HG03196 (cell line): ENCODE results near the gene TNS2.
"Not testable (repeated sequence)": the region's sequence is repeated elsewhere in the genome, so short reads cannot be mapped to it uniquely, and the experiment has no call there.

Source experiments
- ATAC-seq: cut with Tn5 transposase; IDR thresholded peaks from one replicate; pipeline ENCODE4 v1.9.1; 2021; ENCODE audit not compliant: unreplicated experiment

TNS2 gene

DNA sequence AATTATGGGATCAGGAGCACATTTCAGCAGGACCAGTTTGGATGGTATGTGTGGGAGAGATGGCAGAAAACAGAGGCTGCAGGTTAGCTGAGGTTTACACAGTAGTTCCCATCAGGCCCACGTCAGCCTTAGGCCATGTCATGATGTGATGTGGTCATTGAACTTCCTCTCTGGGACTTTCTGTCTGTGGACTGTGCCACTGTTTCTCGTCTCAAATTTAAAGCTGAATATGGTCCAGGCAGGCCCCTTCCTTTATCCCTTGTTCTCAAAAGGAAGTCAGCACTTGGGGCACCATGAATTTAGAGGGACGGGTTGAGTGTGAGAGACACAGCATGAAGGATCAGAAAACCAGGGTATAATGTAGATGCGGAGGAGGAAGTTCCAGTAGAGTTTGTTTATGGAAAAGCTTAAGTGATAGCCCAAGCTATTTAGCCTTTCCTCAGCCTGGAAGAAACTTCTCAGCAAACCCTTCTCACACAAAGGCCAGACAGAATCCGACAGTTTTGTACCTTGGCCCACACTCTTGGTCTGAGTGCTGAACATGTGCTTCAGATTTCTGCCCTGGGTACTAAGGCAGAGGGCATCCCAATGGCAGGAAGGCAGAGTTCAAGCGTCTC is 44.0 kb downstream of the TNS2 start:
- no peak for ATAC-seq

DNA sequence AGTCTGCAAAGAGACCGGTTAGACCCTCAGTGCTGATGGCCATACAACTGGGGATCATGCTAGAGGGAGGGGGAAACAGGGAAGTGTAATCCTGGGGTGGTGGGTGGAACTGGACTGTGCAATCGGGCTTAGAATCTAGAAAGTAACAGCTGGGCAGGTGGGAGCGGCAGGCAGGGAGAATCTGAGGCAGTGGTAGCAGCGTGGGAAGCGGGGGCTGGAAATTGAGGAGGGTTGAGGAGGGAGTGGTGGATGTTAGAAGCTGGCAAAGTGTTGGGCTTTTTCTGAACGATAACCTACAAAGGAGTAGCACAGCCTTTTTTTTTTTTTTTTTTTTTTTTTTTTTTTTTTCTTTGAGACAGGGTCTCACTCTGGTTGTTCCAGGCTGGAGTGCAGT is 44.5 kb downstream of the TNS2 start:
- no peak for ATAC-seq

DNA sequence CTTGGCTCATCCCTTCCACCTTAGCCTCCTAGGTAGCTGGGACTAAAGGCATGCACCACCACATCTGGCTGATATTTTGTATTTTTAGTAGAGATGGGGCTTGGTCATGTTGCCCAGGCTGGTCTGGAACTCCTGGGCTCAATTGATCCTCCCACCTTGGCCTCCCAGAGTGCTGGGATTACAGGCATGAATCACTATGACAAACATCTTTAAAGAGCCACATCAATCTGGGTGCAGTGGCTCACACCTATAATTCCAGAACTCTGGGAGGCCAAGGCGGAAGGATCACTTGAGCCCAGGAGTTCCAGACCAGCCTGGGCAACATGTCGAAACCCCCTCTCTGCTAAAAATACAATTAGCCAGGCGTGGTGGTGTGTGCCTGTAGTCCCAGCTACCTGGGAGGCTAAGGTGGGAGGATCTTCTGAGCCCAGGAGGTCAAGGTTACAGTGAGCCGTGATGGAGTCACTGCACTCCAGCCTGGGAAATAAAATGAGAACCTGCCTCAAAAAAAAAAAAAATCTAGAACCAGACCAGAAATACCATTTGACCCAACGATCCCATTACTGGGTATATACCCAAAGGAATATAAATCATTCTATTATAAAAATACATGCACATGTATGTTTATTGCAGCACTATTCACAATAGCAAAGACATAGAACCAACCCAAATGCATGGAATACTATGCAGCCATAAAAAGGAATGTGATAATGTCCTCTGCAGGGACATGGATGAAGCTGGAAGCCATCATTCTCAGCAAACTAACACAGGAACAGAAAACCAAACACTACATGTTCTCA is 45.1 kb downstream of the TNS2 start:
- not testable (repeated sequence) for ATAC-seq

DNA sequence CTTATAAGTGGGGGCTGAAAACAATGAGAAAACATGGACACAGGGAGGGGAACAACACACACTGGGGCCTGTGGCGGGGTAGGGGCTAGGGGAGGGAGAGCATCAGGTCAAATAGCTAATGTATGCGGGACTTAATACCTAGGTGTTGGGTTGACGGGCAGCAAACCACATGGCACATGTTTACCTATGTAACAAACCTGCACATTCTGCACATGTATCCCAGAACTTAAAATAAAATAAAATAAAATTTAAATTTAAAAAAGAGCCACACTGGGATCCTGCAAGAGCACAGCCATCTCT is 45.7 kb downstream of the TNS2 start:
- ATAC-seq = not testable (repeated sequence)

DNA sequence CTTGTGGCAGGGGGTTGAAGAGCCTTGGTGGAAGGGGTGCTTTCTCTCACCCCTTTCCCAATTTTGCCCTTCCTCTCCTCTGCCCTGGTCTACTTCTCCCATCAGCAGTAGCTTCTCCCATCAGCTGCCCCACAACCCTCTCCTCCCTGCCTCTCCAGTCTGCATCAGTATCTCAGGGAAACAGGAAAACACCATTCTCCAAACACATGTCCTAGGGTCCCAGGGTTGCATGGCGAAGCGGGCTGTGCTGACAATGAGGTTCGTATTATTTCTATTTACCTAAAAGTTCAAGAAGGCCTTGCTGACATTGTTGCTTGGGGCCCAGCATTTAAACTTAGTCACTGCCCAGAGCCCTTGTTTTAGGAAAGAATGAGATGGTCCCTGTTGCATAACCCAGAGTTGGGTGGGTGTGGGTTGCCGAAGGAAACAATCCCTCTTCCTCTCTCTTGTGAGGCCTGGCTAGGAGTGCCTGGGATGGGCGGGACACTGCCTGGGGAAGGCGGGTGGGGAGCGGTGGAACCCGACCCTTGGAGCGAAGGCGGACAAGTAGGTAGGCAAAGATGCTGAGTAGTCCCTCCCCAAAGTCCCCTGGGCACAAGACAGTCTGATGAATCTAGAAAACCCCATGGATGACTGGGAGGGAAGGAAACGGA is 46.4 kb downstream of the TNS2 start:
- ATAC-seq = no peak

DNA sequence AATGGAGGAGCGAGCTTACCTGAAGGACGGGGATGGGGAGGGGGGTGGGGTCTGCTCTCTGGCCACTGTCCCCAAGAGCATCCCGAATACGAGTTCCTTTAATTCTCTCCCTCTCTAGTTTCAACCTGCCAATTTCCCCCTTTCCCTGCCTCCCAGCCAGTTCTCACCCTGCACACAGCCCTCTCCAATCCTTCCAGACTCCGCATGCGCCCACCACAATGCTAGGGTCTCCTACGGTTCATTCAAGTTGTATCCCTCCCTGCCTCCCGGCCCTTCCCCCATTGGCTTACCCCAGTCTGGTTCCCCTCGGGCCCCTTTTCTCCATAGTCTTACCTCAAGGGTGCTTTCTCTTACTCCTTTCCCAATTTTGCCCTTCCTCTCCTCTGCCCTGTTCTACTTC is 46.9 kb downstream of the TNS2 start:
- ATAC-seq = no peak

DNA sequence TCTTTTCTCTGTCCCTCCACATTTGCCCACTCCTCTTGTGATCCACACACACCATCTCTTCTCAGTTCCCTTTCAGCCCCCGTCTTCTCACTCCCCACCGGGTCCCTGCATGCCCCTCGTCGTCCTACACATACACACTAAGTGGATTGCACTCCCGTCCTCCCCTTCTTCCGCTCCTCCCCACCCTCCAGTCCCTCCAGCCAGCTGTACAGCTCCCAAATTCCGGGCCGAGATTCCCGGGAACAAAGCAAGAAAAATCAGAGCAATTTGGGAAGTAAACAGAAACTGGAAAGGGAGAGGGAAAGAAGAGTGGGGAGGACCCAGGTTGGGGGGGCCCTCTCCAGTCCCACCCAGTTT is 47.3 kb downstream of the TNS2 start:
- ATAC-seq = no peak

DNA sequence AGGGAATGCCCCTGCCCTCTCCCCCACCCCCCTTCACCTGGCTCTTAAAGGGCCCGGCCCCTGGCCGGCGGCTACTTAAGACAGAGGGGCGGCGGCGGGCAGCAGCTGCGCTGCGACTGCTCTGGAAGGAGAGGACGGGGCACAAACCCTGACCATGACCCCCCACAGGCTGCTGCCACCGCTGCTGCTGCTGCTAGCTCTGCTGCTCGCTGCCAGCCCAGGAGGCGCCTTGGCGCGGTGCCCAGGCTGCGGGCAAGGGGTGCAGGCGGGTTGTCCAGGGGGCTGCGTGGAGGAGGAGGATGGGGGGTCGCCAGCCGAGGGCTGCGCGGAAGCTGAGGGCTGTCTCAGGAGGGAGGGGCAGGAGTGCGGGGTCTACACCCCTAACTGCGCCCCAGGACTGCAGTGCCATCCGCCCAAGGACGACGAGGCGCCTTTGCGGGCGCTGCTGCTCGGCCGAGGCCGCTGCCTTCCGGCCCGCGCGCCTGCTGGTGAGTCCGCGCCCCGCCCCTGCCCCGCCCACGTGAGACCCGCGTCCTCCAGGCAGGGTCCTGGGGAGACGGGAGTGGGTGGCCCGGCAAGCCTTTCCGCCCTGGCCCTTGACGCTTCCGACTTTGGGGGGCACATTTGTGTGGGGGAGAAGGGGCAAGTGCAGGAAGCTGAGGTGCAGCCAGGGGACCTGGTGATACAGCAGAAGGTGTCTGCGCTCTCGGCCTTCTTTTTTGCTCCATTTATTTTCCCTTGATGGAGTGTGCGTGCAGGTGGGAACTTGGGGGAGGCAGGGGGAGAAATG is 47.9 kb downstream of the TNS2 start, which contains the start of gene IGFBP6:
TSS of gene IGFBP6 (plus strand) at position 104 of the 790 bp plus-strand sequence. CDS start at position 155, 51 bp downstream.
- no peak for ATAC-seq

DNA sequence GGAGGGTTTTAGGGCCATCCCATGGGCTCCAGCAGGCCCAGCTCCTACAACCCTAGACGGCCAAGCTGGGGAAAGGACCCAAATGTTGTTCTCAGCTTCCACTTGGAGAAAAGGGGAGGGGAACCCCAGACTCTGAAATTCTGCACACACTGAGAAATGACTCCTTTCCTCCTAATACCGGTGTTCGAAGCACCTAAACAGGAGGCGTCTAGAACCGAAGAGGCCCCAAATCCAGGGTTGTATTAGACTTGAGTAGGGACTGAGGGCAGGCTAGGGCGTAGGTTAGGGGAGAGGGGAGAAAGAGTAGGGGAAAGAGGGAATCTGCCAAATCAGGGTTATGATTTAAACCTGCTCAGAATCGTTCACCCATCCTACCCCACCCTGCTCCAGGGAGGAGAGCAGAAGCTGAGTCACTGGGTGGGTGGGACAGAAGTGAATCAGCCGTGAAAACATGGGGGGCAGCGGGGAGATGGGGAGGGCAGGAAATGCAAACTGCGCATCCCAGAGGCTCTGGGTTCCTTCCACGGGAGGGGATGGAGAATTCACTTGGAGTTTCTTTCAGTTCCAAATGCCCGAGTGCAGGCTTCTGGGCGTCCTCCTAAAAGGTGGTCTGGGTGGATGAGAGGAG is 48.6 kb downstream of the TNS2 start:
- no peak for ATAC-seq

DNA sequence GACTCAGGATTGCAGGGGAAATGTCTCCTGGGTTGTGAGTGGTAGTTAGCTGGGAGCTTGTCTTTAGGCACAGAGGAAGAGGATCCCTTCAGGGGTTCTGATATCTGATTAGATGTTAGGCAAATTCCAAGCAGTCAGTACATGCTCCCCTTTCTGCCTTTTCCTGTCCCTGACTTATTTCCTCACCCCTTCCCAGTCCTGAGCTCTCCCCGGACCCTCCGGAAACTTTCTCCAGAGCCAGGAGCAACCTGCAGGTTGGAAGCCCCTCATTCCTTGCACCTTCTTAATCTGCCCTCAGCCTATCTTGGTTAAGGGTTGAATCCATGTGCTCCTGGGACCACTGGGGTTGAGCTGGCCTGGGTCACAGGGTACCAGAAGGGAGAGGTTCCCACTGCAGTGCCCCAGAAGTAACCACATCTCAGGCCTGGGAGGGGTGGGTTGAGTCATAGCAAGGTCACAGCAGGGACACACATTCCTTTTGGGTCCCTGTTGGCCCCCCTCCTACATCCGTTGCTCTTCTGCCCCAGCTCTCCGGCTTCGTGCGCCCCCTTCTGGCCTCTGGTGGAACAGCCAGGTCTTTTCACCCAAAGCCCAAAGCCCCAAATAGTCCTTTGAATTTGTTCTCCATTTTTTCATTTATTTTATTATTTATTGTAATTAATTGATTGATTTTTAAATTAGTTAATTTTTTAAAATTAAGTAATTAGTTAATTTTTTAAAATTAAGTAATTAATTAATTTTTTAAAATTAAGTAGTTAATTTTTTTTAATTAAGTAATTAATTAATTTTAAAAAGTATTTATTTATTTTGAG is 49.4 kb downstream of the TNS2 start:
- no peak for ATAC-seq

DNA sequence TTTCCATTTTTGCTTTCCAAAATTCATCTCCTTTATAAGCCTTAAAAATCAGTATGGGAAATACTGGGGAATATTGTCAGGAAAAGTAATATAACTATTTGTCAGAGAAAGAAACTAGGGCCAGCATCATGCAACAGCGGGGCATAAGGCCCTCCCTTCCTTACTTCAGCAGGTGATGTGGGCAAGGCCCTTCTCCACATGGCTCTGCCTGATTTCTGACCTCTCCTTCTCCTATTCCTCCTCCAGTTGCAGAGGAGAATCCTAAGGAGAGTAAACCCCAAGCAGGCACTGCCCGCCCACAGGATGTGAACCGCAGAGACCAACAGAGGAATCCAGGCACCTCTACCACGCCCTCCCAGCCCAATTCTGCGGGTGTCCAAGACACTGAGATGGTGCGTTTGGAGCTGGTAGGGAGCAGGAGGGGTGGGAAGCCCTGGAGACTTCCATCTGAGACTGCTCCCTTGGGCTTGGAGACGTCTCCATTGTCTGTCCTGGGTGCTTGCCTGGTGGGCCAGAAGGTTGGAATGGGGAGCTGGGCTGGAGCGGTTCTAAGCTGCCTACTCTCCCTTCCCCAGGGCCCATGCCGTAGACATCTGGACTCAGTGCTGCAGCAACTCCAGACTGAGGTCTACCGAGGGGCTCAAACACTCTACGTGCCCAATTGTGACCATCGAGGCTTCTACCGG is 50.7 kb downstream of the TNS2 start:
- no peak for ATAC-seq

DNA sequence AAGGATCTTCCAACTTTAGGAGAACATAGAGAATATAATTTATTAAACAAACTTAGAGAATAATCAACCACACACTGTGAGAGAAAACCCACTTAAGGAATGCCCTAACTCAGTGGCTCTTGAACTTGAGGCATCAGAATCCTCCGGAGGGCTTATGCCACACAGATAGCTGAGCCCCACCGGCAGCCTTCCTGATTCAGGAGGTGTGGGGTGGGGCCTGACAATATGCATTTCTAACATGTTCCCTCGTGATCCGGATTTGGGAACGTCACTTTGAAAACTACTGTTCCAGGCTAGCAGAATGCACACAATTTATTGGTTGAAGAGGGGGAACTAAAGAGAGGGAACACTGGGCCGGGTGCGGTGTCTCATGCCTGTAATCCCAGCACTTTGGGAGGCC is 51.4 kb downstream of the TNS2 start:
- ATAC-seq = no peak

DNA sequence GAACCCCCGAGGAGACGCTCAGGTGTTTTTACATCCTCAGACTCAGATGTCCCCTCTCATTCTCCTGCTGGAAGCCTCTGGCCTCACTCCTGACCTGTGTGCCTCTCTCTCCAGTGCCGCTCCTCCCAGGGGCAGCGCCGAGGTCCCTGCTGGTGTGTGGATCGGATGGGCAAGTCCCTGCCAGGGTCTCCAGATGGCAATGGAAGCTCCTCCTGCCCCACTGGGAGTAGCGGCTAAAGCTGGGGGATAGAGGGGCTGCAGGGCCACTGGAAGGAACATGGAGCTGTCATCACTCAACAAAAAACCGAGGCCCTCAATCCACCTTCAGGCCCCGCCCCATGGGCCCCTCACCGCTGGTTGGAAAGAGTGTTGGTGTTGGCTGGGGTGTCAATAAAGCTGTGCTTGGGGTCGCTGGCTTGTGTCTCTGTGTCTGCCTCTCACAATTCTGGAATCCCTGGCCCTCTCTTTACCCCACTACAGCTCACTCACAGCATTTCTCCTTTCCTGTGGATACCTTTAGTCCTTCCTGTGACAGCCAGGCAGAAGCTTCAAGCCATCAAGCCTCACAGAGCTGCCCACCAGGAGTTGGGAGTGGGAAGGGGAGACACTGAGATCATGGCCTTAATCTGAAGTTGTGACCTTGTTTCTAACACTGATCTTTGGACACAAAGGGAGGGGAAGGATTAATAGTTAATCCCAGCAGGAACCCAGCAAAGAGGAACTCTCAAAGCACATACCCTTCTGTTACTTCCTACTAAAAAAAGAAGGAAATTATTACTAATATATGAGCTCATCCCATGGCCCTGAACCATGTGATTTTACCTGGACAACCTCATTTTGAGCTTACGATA is 52.3 kb downstream of the TNS2 start:
- no peak for ATAC-seq

DNA sequence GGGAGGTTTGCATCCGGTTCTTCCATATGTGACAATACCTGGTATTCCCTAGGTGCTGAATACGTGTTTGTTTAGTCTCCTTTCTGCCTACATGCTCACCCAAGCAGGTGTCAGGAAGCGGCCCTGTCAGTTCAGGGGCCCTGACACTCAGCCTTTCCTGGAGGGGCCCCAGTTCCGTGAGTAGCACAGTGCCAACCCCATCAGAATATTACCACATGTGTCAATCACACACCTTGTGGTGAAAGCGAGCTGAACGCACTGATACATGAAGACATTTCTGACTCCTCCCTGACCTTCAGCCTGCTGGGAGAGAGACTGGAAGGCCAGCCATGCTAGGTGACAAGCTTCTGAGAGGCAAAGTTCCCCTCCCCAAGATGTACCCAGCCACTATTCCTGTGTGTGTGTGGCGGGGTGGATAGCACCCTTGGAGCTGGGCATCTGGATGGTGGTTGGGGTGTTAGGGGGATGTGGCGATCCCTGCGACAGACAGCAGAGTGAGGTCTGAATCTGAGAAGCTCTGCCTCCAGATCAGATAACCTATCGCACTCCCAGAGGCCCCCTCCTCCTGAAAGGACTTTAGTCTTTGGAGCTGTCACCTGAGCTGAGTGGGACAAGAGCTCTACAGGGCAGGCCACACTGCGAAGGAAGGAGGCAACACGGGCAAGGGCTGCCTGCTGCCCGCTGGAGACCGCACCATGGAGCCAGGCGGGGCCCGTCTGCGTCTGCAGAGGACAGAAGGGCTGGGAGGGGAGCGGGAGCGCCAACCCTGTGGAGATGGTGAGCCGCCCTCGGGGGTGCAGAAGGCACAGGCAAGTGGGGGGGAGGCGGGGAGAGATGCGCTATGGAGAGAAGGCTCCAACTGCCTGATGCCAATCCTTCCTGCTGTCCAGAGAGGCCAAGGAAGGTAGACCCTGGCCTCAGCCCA is 53.3 kb downstream of the TNS2 start, which contains the start of gene SOAT2:
TSS of gene SOAT2 (plus strand) at position 604 of the 925 bp plus-strand sequence. CDS start at position 696, 92 bp downstream.
- no peak for ATAC-seq

DNA sequence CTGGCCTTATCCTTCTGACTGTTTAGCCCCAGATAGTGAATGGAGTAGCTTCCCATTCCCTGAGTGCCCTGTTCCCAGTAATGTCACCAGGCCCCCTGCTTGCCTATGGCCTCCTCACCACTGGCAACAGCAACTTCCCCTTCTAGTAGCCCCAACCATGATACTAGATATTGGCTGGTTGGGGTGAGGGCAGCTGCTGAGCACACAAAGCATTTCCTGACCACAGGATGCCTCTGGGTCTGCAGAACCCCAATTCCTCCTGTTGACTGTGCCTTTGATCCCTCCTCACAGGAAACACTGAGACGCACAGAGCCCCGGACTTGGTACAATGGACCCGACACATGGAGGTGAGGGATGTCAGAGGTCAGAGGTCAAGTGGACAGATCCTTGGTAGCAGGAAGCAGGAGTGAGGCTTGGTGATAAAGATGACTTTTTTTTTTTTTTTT is 54.0 kb downstream of the TNS2 start:
- no peak for ATAC-seq

DNA sequence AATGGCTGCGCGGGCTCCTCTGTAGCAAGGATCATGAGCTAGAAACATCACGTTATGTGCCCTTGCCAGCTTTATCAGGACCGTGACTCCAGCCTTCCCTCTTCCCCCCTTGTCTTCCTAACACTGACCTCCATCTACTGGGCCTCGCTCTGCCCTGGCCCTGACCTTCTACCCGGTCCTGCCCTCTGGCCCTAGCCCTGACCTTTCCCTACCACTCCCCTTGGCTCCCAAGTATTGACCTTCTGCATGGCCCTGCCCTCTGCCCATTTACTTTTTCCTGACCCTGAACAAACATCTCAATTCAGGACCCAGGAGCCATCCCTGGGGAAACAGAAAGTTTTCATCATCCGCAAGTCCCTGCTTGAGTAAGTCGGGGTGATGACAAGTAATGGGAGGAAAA is 55.4 kb downstream of the TNS2 start:
- ATAC-seq = no peak

DNA sequence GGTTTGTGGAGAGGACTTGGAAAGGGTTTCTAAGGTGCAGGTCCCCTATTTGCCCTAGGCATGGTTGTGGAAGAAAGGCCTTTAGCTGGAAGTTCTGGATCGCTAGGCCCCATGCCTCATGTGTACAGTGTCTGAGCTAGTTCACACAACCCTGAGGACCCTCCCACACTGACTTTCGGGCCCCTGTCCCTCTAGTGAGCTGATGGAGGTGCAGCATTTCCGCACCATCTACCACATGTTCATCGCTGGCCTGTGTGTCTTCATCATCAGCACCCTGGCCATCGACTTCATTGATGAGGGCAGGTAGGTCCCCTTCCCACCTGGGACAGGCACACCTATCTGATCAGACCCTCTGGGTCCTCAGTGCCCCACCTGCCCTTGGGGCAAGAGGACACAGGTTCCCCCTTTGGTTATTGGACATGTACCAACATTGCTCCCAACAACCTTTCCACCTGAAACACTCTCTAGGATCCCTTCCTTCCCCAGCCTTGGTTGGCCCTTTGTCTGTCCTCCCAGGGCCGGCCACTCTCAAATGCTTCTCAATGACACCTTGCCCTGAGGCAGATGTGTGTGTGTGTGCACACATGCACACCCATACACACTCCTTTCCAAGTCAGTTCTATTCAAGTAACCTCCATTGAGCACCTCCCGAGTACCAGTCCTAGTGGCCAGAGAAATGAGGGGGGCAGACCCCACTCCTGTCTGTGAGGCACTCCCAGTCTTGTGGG is 56.0 kb downstream of the TNS2 start:
- ATAC-seq = no peak
